Bone marrow (tissue), 2 donors: ENCODE measurements around the gene HCFC1R1.

Experiments used
- DNase-seq, 2 donors: peaks; one replicate each; lab custom pipeline; 2025; lab: John Stamatoyannopoulos, UW

The HCFC1R1 gene

GRCh38 chr16:3000540-3000939 lies 23.2 kb downstream of the HCFC1R1 start:
- no peak for DNase-seq

- no peak for DNase-seq
Observed at GRCh38 chr16:2999929-3000328, 23.8 kb downstream of the HCFC1R1 start.

- no peak for DNase-seq
Observed at GRCh38 chr16:2996298-2996697, 27.4 kb downstream of the HCFC1R1 start.

- DNase-seq, result no peak
Observed at GRCh38 chr16:2992383-2993081, 31.2 kb downstream of the HCFC1R1 start.

- DNase-seq, result no peak
Observed at GRCh38 chr16:2991566-2992261, 32.0 kb downstream of the HCFC1R1 start.

GRCh38 chr16:2990891-2991290 lies 32.9 kb downstream of the HCFC1R1 start:
- DNase-seq, result no peak

GRCh38 chr16:2988590-2989099 lies 35.1 kb downstream of the HCFC1R1 start:
- DNase-seq, result no peak

GRCh38 chr16:2987833-2988232 lies 35.9 kb downstream of the HCFC1R1 start:
- no peak for DNase-seq

GRCh38 chr16:2987286-2987685 lies 36.5 kb downstream of the HCFC1R1 start:
- DNase-seq, result no peak

- no peak for DNase-seq
Observed at GRCh38 chr16:2986623-2987188, 37.0 kb downstream of the HCFC1R1 start.

- DNase-seq, result no peak
Observed at GRCh38 chr16:2985893-2986355, 37.8 kb downstream of the HCFC1R1 start.

- no peak for DNase-seq
Observed at GRCh38 chr16:2985462-2985861, 38.3 kb downstream of the HCFC1R1 start.

- peak; percentile 7 to 70 for DNase-seq
Observed at GRCh38 chr16:2983706-2984136, 40.0 kb downstream of the HCFC1R1 start.

- no peak for DNase-seq
Observed at GRCh38 chr16:2982402-2982801, 41.3 kb downstream of the HCFC1R1 start.

- no peak for DNase-seq
Observed at GRCh38 chr16:2981899-2982250, 41.9 kb downstream of the HCFC1R1 start.

GRCh38 chr16:2981177-2981898 lies 42.4 kb downstream of the HCFC1R1 start:
- DNase-seq, result no peak

- DNase-seq, result peak; percentile 54 to 83
Observed at GRCh38 chr16:2980227-2981176, 43.2 kb downstream of the HCFC1R1 start, which contains the start of gene PKMYT1. Gene PKMYT1 (minus strand): TSS chr16:2980446. CDS start chr16:2979657, 789 bp downstream.

- no peak for DNase-seq
Observed at GRCh38 chr16:2979669-2980226, 44.0 kb downstream of the HCFC1R1 start.

- no peak for DNase-seq
Observed at GRCh38 chr16:2977440-2977839, 46.3 kb downstream of the HCFC1R1 start.

- DNase-seq, result no peak
Observed at GRCh38 chr16:2976673-2977072, 47.1 kb downstream of the HCFC1R1 start.

GRCh38 chr16:2976201-2976600 lies 47.5 kb downstream of the HCFC1R1 start:
- no peak for DNase-seq
